HepG2 (cell line): Measurements from ENCODE around the gene SLC16A11. TPM values are rescaled to one million over a fixed set of nuclear protein-coding genes. Genes with fewer than 3 reads are reported as not detected.

Source experiments
- ELF4 ChIP-seq: sonication (generic); formaldehyde crosslinking; IDR thresholded peaks from 2 replicates; pipeline ENCODE4 v1.5.0; 2020; ENCODE audit warnings: missing genetic modification reagents, mild to moderate bottlenecking, moderate library complexity, borderline replicate concordance
- MED13 ChIP-seq: sonication (generic); formaldehyde crosslinking; IDR thresholded peaks from 2 replicates; pipeline ENCODE4 v1.5.0; 2020; ENCODE audit warnings: missing genetic modification reagents
- NR0B2 ChIP-seq: sonication (generic); formaldehyde crosslinking; IDR thresholded peaks from 2 replicates; pipeline ENCODE4 v1.4.0; 2020; ENCODE audit warnings: mild to moderate bottlenecking, missing genetic modification reagents
- RFX1 ChIP-seq: fragments of 450-650 bp; IDR thresholded peaks from 2 replicates; pipeline ENCODE4 v1.6.1; 2017
- SIN3A ChIP-seq: IDR thresholded peaks from 2 replicates; pipeline ENCODE4 v1.6.1; 2011; ENCODE audit warnings: low read depth, mild to moderate bottlenecking, control low read depth, low read length, borderline replicate concordance
- SPEN ChIP-seq: sonication (generic); formaldehyde crosslinking; IDR thresholded peaks from 2 replicates; pipeline ENCODE4 v1.5.1; 2020; ENCODE audit warnings: low read depth, mild to moderate bottlenecking, missing genetic modification reagents
- SRY ChIP-seq: sonication (generic); formaldehyde crosslinking; IDR thresholded peaks from 2 replicates; pipeline ENCODE4 v1.8.0; 2022; ENCODE audit warnings: mild to moderate bottlenecking, missing genetic modification reagents
- TBX3 ChIP-seq: fragments of 450-650 bp; IDR thresholded peaks from 2 replicates; pipeline ENCODE4 v1.6.1; 2017; ENCODE audit warnings: antibody characterized with exemption, mild to moderate bottlenecking, inconsistent platforms, borderline replicate concordance
- TCF7 ChIP-seq: sonication (generic); IDR thresholded peaks from 2 replicates; pipeline ENCODE4 v1.6.1; 2016; ENCODE audit warnings: antibody characterized with exemption, low read depth
- TCF7L2 ChIP-seq: IDR thresholded peaks from 2 replicates; pipeline ENCODE4 v1.6.1; 2011; ENCODE audit warnings: mild to moderate bottlenecking, low read depth, low read length, moderate library complexity
- U2AF2 ChIP-seq: fragments of 200-400 bp; formaldehyde crosslinking; IDR thresholded peaks from 2 replicates; pipeline ENCODE4 v1.6.1; 2017; ENCODE audit warnings: low read depth, mild to moderate bottlenecking, low read length
- WIZ ChIP-seq: sonication (generic); formaldehyde crosslinking; IDR thresholded peaks from 2 replicates; pipeline ENCODE4 v1.5.1; 2020; ENCODE audit warnings: mild to moderate bottlenecking, missing genetic modification reagents
- ZBTB4 ChIP-seq: sonication (generic); formaldehyde crosslinking; IDR thresholded peaks from 2 replicates; pipeline ENCODE4 v1.4.0; 2020; ENCODE audit warnings: missing genetic modification reagents, mild to moderate bottlenecking, borderline replicate concordance
- ZNF564 ChIP-seq: sonication (generic); formaldehyde crosslinking; IDR thresholded peaks from 2 replicates; pipeline ENCODE4 v1.8.1; 2023; ENCODE audit warnings: mild to moderate bottlenecking, missing genetic modification reagents
- ZNF773 ChIP-seq: sonication (generic); formaldehyde crosslinking; IDR thresholded peaks from 2 replicates; pipeline ENCODE4 v1.4.0; 2020; ENCODE audit warnings: missing genetic modification reagents, borderline replicate concordance
- polyA plus RNA-seq, 8 experiments: library from polyadenylated mRNA; depleted of rRNA in 3 of 8; stranded (reverse) in 7 of 8; unstranded in 1 of 8; fragments of >200 nt; fragmentation: Illumina TruSeq in 4 of 8; extraction: Trizol in 4 of 8; gene quantifications; 2 replicates each; pipeline versions ENCODE4 v1.2.1 to v1.2.3, GENCODE V29; 2011 to 2016; ENCODE audit warnings: low read depth in 4 of 8, missing spikeins in 1 of 8, mixed read lengths in 1 of 8; ENCODE audit not compliant: insufficient read depth in 1 of 8
- total RNA-seq, 5 experiments: library from RNA; depleted of rRNA; stranded (reverse); fragments of >200 nt; fragmentation: Illumina TruSeq; extraction: Trizol; gene quantifications; 2 replicates each; pipeline ENCODE4 v1.2.3, GENCODE V29; 2016; ENCODE audit warnings: low read depth in 1 of 5
- TF ChIP-seq, protein P1 (sequence below): sonication (generic); formaldehyde crosslinking; IDR thresholded peaks from 2 replicates; pipeline ENCODE4 v1.5.0; 2020; ENCODE audit warnings: missing genetic modification reagents, mild to moderate bottlenecking, borderline replicate concordance
- TF ChIP-seq, protein P2 (sequence below): sonication (generic); formaldehyde crosslinking; conservative IDR thresholded peaks from 2 replicates; pipeline ENCODE4 v1.8.0; 2022; ENCODE audit warnings: low read depth, missing genetic modification reagents
- TF ChIP-seq, protein P3 (sequence below): sonication (generic); formaldehyde crosslinking; IDR thresholded peaks from 2 replicates; pipeline ENCODE4 v1.4.0; 2020; ENCODE audit warnings: missing genetic modification reagents
- TF ChIP-seq, protein P4 (sequence below): sonication (generic); formaldehyde crosslinking; IDR thresholded peaks from 2 replicates; pipeline ENCODE4 v1.8.0; 2022; ENCODE audit warnings: mild to moderate bottlenecking, missing genetic modification reagents; ENCODE audit not compliant: insufficient replicate concordance

The SLC16A11 gene
- total and polyA plus RNA-seq, 2 of the 13 experiments (the other 11 are each of a cell fraction or from before 2014, with no cell fraction given) = not detected

DNA sequence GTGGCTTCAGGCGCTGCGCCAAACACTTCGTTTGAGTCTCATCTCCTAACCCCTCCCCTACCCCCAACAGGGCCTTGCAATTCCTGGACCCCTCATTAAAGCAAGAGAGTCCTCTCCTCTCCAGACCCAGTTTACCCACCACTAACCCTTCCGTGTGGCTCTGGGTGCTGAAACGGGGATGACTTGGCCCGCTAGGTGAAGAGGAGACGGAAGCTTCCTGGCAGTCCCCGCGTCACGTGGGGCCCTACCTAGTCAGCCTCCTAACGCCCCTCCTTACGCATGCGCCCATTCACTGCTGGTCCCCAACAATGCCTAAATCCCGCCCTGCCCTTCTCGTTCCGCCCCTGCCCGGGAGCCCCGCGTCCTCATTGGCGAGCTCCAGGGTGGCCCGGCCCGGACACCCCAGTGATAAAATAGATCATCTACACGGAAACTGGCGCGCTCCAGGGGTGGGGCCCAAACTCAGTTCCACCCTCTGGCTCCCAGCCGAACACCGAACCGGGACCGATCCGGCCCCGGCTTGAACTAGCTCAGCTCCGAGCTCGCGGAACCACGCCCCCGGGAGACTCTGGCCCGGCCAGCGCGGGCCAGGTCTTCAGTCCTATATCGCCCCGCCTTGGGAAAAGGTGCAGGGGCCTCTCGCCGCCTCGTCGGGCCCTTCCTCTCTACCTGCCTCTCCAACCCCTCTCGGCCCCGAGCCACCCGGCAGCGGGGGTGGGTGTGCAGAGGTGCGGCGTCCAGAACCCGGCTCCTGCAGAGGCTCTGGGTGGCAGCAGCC, 8.1 kb downstream of the SLC16A11 start, which contains the start of gene SLC16A13 (continued):
- no peak; the same call in 1 of the 2 replicates for TF ChIP-seq ZBTB4 (CRISPR knock-in tag)
- TF ChIP-seq, protein P1, sequence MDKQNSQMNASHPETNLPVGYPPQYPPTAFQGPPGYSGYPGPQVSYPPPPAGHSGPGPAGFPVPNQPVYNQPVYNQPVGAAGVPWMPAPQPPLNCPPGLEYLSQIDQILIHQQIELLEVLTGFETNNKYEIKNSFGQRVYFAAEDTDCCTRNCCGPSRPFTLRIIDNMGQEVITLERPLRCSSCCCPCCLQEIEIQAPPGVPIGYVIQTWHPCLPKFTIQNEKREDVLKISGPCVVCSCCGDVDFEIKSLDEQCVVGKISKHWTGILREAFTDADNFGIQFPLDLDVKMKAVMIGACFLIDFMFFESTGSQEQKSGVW (CRISPR knock-in tag) = no peak; the same call in 1 of the 2 replicates
- TF ChIP-seq RFX1 = no peak
- no peak for TF ChIP-seq TCF7L2
- TF ChIP-seq MED13 (CRISPR knock-in tag) = no peak
- TF ChIP-seq U2AF2 = no peak
- TF ChIP-seq TBX3 = no peak
- TF ChIP-seq ZNF564 (CRISPR knock-in tag) = 0 out of 2 replicates have a peak, but pooled peaks have one; percentile 44
- TF ChIP-seq SIN3A = no peak; the same call in 1 of the 2 replicates
- peak; percentile 82; the same call in 1 of the 2 replicates for TF ChIP-seq ELF4 (CRISPR knock-in tag)
- TF ChIP-seq, protein P2, sequence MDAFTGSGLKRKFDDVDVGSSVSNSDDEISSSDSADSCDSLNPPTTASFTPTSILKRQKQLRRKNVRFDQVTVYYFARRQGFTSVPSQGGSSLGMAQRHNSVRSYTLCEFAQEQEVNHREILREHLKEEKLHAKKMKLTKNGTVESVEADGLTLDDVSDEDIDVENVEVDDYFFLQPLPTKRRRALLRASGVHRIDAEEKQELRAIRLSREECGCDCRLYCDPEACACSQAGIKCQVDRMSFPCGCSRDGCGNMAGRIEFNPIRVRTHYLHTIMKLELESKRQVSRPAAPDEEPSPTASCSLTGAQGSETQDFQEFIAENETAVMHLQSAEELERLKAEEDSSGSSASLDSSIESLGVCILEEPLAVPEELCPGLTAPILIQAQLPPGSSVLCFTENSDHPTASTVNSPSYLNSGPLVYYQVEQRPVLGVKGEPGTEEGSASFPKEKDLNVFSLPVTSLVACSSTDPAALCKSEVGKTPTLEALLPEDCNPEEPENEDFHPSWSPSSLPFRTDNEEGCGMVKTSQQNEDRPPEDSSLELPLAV = no peak
- TF ChIP-seq WIZ (CRISPR knock-in tag) = no peak
- no peak for TF ChIP-seq NR0B2 (CRISPR knock-in tag)
- TF ChIP-seq ZNF773 = no peak
- no peak for TF ChIP-seq TCF7
- peak; percentile 77 for TF ChIP-seq SPEN (CRISPR knock-in tag)
- TF ChIP-seq, protein P3, sequence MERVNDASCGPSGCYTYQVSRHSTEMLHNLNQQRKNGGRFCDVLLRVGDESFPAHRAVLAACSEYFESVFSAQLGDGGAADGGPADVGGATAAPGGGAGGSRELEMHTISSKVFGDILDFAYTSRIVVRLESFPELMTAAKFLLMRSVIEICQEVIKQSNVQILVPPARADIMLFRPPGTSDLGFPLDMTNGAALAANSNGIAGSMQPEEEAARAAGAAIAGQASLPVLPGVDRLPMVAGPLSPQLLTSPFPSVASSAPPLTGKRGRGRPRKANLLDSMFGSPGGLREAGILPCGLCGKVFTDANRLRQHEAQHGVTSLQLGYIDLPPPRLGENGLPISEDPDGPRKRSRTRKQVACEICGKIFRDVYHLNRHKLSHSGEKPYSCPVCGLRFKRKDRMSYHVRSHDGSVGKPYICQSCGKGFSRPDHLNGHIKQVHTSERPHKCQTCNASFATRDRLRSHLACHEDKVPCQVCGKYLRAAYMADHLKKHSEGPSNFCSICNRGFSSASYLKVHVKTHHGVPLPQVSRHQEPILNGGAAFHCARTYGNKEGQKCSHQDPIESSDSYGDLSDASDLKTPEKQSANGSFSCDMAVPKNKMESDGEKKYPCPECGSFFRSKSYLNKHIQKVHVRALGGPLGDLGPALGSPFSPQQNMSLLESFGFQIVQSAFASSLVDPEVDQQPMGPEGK (CRISPR knock-in tag) = peak; percentile 43
- TF ChIP-seq, protein P4, sequence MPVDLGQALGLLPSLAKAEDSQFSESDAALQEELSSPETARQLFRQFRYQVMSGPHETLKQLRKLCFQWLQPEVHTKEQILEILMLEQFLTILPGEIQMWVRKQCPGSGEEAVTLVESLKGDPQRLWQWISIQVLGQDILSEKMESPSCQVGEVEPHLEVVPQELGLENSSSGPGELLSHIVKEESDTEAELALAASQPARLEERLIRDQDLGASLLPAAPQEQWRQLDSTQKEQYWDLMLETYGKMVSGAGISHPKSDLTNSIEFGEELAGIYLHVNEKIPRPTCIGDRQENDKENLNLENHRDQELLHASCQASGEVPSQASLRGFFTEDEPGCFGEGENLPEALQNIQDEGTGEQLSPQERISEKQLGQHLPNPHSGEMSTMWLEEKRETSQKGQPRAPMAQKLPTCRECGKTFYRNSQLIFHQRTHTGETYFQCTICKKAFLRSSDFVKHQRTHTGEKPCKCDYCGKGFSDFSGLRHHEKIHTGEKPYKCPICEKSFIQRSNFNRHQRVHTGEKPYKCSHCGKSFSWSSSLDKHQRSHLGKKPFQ = no peak
- TF ChIP-seq SRY = 0 out of 2 replicates have a peak, but pooled peaks have one; percentile 10
